Tibial nerve (tissue), 4 donors: ENCODE results near the gene PRR14.
"Not testable (repeated sequence)": the region's sequence is repeated elsewhere in the genome, so short reads cannot be mapped to it uniquely, and the experiment has no call there.

Experiments
- EP300 ChIP-seq, 2 donors: sonication (generic); formaldehyde crosslinking; IDR thresholded peaks; one replicate each; pipeline ENCODE4 v1.6.1; 2017; ENCODE audit warnings: antibody characterized with exemption in 2 of 2, mild to moderate bottlenecking in 1 of 2
- POLR2A ChIP-seq, 2 donors: fragments of 450-650 bp; IDR thresholded peaks; one replicate each; pipeline ENCODE4 v1.6.1; 2017; ENCODE audit warnings: antibody characterized with exemption in 2 of 2, mild to moderate bottlenecking in 2 of 2, moderate library complexity in 2 of 2
- TF ChIP-seq, protein P1 (sequence below), 5 experiments: fragments of 200-600 bp in 3 of 5; fragments of 450-650 bp in 2 of 5; sonication (generic) in 3 of 5; IDR thresholded peaks; one replicate each; pipeline ENCODE4 v1.5.1; 2016 to 2019; ENCODE audit warnings: antibody characterized with exemption in 5 of 5, mild to moderate bottlenecking in 3 of 5, moderate library complexity in 2 of 5

- TF ChIP-seq POLR2A, EP300 (IDR thresholded peaks at IDR 0.05): not testable (repeated sequence)
- TF ChIP-seq, protein P1, sequence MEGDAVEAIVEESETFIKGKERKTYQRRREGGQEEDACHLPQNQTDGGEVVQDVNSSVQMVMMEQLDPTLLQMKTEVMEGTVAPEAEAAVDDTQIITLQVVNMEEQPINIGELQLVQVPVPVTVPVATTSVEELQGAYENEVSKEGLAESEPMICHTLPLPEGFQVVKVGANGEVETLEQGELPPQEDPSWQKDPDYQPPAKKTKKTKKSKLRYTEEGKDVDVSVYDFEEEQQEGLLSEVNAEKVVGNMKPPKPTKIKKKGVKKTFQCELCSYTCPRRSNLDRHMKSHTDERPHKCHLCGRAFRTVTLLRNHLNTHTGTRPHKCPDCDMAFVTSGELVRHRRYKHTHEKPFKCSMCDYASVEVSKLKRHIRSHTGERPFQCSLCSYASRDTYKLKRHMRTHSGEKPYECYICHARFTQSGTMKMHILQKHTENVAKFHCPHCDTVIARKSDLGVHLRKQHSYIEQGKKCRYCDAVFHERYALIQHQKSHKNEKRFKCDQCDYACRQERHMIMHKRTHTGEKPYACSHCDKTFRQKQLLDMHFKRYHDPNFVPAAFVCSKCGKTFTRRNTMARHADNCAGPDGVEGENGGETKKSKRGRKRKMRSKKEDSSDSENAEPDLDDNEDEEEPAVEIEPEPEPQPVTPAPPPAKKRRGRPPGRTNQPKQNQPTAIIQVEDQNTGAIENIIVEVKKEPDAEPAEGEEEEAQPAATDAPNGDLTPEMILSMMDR (IDR thresholded peaks at IDR 0.05) = not testable (repeated sequence)
These were observed 45.9 kb downstream of the PRR14 start for GRCh38 chr16:30696646-30697045.
